ENCODE measurements around the gene PTPRD. TPM values are rescaled to one million over a fixed set of nuclear protein-coding genes. Genes with fewer than 3 reads are reported as not detected.
A peak's percentile ranks its signal among the peaks of the same experiment; 100 is the strongest.

The PTPRD gene
- total RNA-seq, 1 donor from 2014 or later: 532 TPM

DNA sequence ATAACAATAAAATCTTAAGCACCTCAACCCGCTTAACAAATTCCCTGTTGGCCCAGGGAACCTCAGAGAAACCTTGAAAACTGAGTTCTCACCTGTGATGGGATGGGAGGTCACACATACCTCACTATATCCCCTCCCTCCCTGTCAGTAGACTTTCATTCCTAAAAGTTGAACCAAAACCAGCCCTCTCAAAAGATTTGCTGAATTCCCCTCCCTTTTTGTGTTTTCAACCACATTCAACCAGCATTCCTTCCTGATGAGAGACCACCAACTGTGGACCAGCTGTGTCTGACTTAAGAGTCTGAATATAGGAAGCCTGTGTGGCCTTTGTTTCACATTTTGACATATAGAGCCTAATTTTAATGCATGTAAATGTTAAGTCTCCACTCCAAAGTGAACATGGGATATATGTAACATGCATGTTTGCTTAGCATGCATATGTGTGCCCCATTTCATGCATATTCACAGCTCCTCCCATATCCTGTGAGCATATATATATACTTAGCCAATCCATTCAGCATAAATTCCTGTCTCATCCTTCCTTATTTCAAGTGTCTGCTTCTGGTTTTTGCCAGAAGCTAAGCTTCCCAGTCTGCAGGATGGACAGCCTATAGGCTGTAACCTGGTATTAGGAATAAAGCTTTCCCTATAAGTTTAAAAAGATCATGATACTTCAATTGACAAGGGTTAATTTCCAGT is 604.6 kb downstream of the PTPRD start:
- TF ChIP-seq, protein P1, sequence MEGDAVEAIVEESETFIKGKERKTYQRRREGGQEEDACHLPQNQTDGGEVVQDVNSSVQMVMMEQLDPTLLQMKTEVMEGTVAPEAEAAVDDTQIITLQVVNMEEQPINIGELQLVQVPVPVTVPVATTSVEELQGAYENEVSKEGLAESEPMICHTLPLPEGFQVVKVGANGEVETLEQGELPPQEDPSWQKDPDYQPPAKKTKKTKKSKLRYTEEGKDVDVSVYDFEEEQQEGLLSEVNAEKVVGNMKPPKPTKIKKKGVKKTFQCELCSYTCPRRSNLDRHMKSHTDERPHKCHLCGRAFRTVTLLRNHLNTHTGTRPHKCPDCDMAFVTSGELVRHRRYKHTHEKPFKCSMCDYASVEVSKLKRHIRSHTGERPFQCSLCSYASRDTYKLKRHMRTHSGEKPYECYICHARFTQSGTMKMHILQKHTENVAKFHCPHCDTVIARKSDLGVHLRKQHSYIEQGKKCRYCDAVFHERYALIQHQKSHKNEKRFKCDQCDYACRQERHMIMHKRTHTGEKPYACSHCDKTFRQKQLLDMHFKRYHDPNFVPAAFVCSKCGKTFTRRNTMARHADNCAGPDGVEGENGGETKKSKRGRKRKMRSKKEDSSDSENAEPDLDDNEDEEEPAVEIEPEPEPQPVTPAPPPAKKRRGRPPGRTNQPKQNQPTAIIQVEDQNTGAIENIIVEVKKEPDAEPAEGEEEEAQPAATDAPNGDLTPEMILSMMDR (IDR thresholded peaks at IDR 0.05; ENCODE audit: partially characterized antibody, unreplicated experiment): no peak
- H3K9me3 Mint-ChIP-seq (ENCODE audit: unreplicated experiment): peaks cover 2% of the 10 kb centered on the region
- DNase-seq: no peak
- peak overlapping the region; percentile 74 for H3K4me3 Mint-ChIP-seq (ENCODE audit: unreplicated experiment)
- no peaks in the 10 kb centered on the region for H3K36me3 Mint-ChIP-seq (ENCODE audit: unreplicated experiment)
- peak overlapping the region; percentile 99 for H3K27ac Mint-ChIP-seq (ENCODE audit: unreplicated experiment)
- H3K4me1 Mint-ChIP-seq (ENCODE audit: low read depth, unreplicated experiment): peaks cover 28% of the 10 kb centered on the region
- no peaks in the 10 kb centered on the region for H3K27me3 Mint-ChIP-seq (ENCODE audit: unreplicated experiment)

DNA sequence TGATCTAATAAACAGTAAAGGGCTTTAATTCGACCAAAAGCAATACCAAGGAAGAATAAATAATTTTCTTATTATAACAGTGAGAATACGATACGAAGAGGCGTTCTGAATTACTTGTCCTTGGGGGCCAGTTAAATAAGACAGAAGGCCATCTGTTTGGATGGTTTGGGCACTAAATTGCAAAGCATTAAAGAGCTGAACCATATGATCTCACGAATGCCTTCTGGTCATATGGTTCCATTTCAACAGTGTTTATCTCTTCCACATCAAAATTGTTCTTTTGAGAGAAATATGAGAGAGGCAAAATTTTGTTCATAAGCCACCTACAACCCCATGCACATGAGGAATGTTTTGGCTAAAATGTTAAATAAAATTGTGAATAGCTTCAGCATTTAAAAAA is 605.4 kb downstream of the PTPRD start:
- Mint-ChIP-seq H3K27ac (ENCODE audit: unreplicated experiment) (peak overlapping the region; percentile 89), H3K4me3 (ENCODE audit: unreplicated experiment) (peak overlapping the region; percentile 59), H3K9me3 (ENCODE audit: unreplicated experiment) (peaks cover 2% of the 10 kb centered on the region), H3K27me3 (ENCODE audit: unreplicated experiment) (no peaks in the 10 kb centered on the region), H3K36me3 (ENCODE audit: unreplicated experiment) (no peaks in the 10 kb centered on the region), H3K4me1 (ENCODE audit: low read depth, unreplicated experiment) (peaks cover 31% of the 10 kb centered on the region)
- no peak for DNase-seq
- TF ChIP-seq, protein P1 (IDR thresholded peaks at IDR 0.05; ENCODE audit: partially characterized antibody, unreplicated experiment): no peak

DNA sequence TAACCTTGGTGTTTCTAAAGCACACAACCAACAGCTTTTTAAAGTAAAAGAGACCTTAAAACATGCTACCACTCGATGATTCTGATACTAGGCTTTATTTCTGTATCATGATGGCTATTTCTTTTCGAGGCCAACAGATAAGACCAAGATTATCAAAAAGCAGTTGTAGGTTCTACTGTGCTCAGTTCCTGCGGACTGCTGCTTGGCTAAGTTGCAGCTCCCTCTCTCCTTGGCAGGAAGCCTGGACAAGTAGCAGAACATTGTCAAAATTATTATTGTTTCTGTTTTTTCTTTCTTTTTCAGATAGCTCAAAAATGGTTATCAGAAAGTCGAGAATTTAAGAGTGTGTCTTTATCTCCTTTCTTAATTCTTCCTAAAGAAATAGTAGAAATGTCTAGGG is 607.6 kb downstream of the PTPRD start:
- Mint-ChIP-seq H3K4me3 (ENCODE audit: unreplicated experiment) (no peak overlapping the region), H3K27me3 (ENCODE audit: unreplicated experiment) (no peaks in the 10 kb centered on the region), H3K4me1 (ENCODE audit: low read depth, unreplicated experiment) (peaks cover 29% of the 10 kb centered on the region), H3K27ac (ENCODE audit: unreplicated experiment) (peak overlapping the region; percentile 66), H3K36me3 (ENCODE audit: unreplicated experiment) (no peaks in the 10 kb centered on the region), H3K9me3 (ENCODE audit: unreplicated experiment) (peaks cover 2% of the 10 kb centered on the region)
- TF ChIP-seq, protein P1 (IDR thresholded peaks at IDR 0.05; ENCODE audit: partially characterized antibody, unreplicated experiment): no peak
- no peak for DNase-seq

DNA sequence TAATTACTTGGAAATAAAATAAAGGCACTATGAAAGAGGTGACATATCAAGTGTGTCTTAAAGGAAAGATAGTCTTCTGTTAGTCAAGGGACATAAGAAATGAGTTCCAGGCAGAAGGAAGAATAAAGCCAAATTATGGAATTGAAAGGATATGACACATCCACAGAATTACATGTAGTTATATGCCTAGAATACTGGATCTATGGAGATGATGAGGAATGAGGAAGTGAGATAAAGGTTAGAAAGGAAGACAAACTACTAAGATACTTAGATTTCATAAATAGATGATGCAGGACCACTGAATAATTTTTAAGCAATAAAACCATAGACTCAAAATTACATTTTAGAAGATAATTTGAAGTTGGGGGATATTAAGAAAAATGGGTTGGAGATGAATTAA is 609.8 kb downstream of the PTPRD start:
- Mint-ChIP-seq H3K27me3 (ENCODE audit: unreplicated experiment) (no peaks in the 10 kb centered on the region), H3K27ac (ENCODE audit: unreplicated experiment) (no peak overlapping the region), H3K4me1 (ENCODE audit: low read depth, unreplicated experiment) (peaks cover 25% of the 10 kb centered on the region), H3K9me3 (ENCODE audit: unreplicated experiment) (peaks cover under 1% of the 10 kb centered on the region), H3K36me3 (ENCODE audit: unreplicated experiment) (no peaks in the 10 kb centered on the region), H3K4me3 (ENCODE audit: unreplicated experiment) (no peak overlapping the region)
- TF ChIP-seq, protein P1 (IDR thresholded peaks at IDR 0.05; ENCODE audit: partially characterized antibody, unreplicated experiment): no peak
- no peak for DNase-seq

DNA sequence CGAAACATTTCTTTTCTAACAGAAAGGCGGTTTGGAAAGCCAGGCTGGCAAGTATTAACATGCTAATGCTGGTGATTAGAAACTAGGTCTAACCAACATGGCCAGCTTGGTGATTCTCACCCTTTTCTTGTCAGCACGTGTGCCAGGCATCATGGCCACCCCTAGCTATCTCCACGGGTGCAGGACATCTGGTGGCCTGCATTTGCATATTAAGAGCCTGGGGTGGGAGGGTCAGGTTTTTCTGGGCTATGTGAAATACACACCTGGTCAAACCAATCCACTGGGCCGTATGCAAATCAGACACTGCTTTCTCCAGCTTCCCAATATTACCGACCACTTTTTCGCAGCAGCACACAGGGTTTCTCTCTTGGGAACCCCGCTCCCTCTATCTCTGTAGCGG is 612.1 kb downstream of the PTPRD start:
- no peak overlapping the region for H3K27ac Mint-ChIP-seq (ENCODE audit: unreplicated experiment)
- DNase-seq: no peak

More for the DNA sequence above, 612.1 kb downstream of the PTPRD start:
- Mint-ChIP-seq H3K27me3 (ENCODE audit: unreplicated experiment) (no peaks in the 10 kb centered on the region), H3K9me3 (ENCODE audit: unreplicated experiment) (no peaks in the 10 kb centered on the region), H3K4me3 (ENCODE audit: unreplicated experiment) (no peak overlapping the region), H3K36me3 (ENCODE audit: unreplicated experiment) (no peaks in the 10 kb centered on the region), H3K4me1 (ENCODE audit: low read depth, unreplicated experiment) (peaks cover 23% of the 10 kb centered on the region)
- TF ChIP-seq, protein P1 (IDR thresholded peaks at IDR 0.05; ENCODE audit: partially characterized antibody, unreplicated experiment): no peak
